ENCODE results near the gene BTG4.

DNA sequence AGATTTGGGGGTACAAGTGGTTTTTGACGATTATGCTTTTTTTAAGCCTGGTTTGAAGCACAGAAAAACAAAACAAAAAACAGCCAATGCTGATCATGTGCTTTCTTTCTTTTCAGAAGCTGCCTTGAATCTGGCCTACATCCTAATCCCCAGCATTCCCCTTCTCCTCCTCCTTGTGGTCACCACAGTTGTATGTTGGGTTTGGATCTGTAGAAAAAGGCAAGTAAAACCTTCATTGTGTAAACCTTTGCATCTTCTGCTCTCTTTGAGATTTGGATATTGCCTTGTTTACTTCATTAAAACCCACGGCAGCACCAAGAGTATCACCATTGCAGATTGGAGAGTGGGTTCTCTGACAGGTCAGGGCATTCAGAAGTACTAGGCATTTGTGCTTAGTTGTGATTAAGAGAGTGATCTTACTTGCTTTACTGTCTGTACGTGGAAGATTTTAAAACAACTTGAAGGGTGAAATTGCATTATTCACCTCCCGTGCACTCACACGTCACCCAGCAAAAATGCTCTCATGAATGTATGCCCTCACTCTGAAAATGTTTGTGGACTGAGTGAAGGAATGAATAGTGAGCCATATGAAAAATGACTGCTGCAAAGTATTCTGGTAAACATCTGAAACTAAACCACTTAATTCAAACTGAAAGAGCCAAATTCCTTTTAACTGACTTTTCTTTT, 45.4 kb upstream of the BTG4 start:
- TF ChIP-seq, protein P1, sequence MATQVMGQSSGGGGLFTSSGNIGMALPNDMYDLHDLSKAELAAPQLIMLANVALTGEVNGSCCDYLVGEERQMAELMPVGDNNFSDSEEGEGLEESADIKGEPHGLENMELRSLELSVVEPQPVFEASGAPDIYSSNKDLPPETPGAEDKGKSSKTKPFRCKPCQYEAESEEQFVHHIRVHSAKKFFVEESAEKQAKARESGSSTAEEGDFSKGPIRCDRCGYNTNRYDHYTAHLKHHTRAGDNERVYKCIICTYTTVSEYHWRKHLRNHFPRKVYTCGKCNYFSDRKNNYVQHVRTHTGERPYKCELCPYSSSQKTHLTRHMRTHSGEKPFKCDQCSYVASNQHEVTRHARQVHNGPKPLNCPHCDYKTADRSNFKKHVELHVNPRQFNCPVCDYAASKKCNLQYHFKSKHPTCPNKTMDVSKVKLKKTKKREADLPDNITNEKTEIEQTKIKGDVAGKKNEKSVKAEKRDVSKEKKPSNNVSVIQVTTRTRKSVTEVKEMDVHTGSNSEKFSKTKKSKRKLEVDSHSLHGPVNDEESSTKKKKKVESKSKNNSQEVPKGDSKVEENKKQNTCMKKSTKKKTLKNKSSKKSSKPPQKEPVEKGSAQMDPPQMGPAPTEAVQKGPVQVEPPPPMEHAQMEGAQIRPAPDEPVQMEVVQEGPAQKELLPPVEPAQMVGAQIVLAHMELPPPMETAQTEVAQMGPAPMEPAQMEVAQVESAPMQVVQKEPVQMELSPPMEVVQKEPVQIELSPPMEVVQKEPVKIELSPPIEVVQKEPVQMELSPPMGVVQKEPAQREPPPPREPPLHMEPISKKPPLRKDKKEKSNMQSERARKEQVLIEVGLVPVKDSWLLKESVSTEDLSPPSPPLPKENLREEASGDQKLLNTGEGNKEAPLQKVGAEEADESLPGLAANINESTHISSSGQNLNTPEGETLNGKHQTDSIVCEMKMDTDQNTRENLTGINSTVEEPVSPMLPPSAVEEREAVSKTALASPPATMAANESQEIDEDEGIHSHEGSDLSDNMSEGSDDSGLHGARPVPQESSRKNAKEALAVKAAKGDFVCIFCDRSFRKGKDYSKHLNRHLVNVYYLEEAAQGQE (IDR thresholded peaks at IDR 0.05; ENCODE audit: insufficient read depth in 1 of 2, low read depth in 2 of 2, low read length in 2 of 2) = no peak
- no peak for TF ChIP-seq POLR2AphosphoS5 (IDR thresholded peaks at IDR 0.05; ENCODE audit: low read depth, low read length)
- no peak for TF ChIP-seq SIN3A (IDR thresholded peaks at IDR 0.05; ENCODE audit: borderline replicate concordance, insufficient read depth, low read length)

All from PFSK-1 (cell line).